Neural cell (in vitro differentiated cells): ENCODE results near the gene RASL10A. TPM values are rescaled to one million over a fixed set of nuclear protein-coding genes. Genes with fewer than 3 reads are reported as not detected.

Experiments
- H2AFZ ChIP-seq: fragments of 200-600, 300-800 bp; sonication (generic), shearing (Covaris generic); 2 replicates; pipeline ENCODE4 v1.6.0; 2014; ENCODE audit warnings: low read depth, mild to moderate bottlenecking, antibody characterized with exemption, low read length, moderate library complexity
- H3F3A ChIP-seq: fragments of 200-600 bp; shearing (Covaris generic); 2 replicates; pipeline ENCODE4 v1.6.1; 2016; ENCODE audit warnings: mild to moderate bottlenecking, moderate library complexity, mixed read lengths, antibody characterized with exemption, low read length; ENCODE audit not compliant: insufficient read depth, poor library complexity, severe bottlenecking
- H3K27ac ChIP-seq: fragments of 200-600, 300-800 bp; sonication (generic), shearing (Covaris generic); 2 replicates; pipeline ENCODE4 v1.5.1; 2014; ENCODE audit warnings: mild to moderate bottlenecking, low read length, moderate library complexity
- H3K27me3 ChIP-seq: fragments of 300-800, 200-600 bp; sonication (generic), shearing (Covaris generic); 2 replicates; pipeline ENCODE4 v1.6.0; 2014; ENCODE audit warnings: mild to moderate bottlenecking, low read depth, low read length, moderate library complexity; ENCODE audit not compliant: insufficient read depth
- H3K36me3 ChIP-seq: fragments of 300-800, 200-600 bp; sonication (generic), shearing (Covaris generic); 2 replicates; pipeline ENCODE4 v1.5.1; 2014; ENCODE audit warnings: mild to moderate bottlenecking, antibody characterized with exemption, low read length, moderate library complexity; ENCODE audit not compliant: insufficient read depth
- H3K4me2 ChIP-seq: fragments of 300-800, 200-600 bp; sonication (generic), shearing (Covaris generic); 2 replicates; pipeline ENCODE4 v1.6.0; 2014; ENCODE audit warnings: mild to moderate bottlenecking, low read length
- H3K4me3 ChIP-seq: fragments of 300-800, 200-600 bp; sonication (generic), shearing (Covaris generic); 2 replicates; pipeline ENCODE4 v1.5.1; 2014; ENCODE audit warnings: mild to moderate bottlenecking, low read length, moderate library complexity
- H3K79me2 ChIP-seq: fragments of 200-600 bp; shearing (Covaris generic); replicated peaks from 2 replicates; pipeline ENCODE4 v1.6.0; 2014; ENCODE audit warnings: mild to moderate bottlenecking, low read length, moderate library complexity; ENCODE audit not compliant: insufficient read depth
- H3K9ac ChIP-seq: fragments of 300-800, 200-600 bp; sonication (generic), shearing (Covaris generic); 2 replicates; pipeline ENCODE4 v1.6.1; 2016; ENCODE audit warnings: mild to moderate bottlenecking, low read length, mixed read lengths
- H3K9me2 ChIP-seq: fragments of 200-600 bp; shearing (Covaris generic); 2 replicates; pipeline ENCODE4 v1.6.1; 2016; ENCODE audit warnings: mild to moderate bottlenecking, low read length, mixed read lengths; ENCODE audit not compliant: insufficient read depth
- H3K9me3 ChIP-seq: fragments of 200-600, 300-800 bp; sonication (generic), shearing (Covaris generic); 2 replicates; pipeline ENCODE4 v1.6.1; 2016; ENCODE audit warnings: mild to moderate bottlenecking, mixed run types, low read length, moderate library complexity, mixed read lengths
- H4K20me1 ChIP-seq: fragments of 200-600 bp; shearing (Covaris generic); 2 replicates; pipeline ENCODE4 v1.6.1; 2016; ENCODE audit warnings: mild to moderate bottlenecking, mixed run types; ENCODE audit not compliant: insufficient read depth
- CTCF ChIP-seq: fragments of 450-650 bp; IDR thresholded peaks from 2 replicates; pipeline ENCODE4 v1.5.1; 2014; ENCODE audit warnings: antibody characterized with exemption, mild to moderate bottlenecking, moderate library complexity; ENCODE audit not compliant: poor library complexity, severe bottlenecking
- EP300 ChIP-seq: fragments of 450-650 bp; conservative IDR thresholded peaks from 2 replicates; pipeline ENCODE4 v1.6.1; 2014; ENCODE audit warnings: antibody characterized with exemption, mild to moderate bottlenecking, moderate library complexity; ENCODE audit not compliant: poor library complexity, severe bottlenecking
- EZH2 ChIP-seq: fragments of 200-600, 300-800 bp; shearing (Covaris generic), sonication (generic); IDR thresholded peaks from 2 replicates; pipeline ENCODE4 v1.6.1; 2014; ENCODE audit warnings: antibody characterized with exemption, low read length, borderline replicate concordance, mild to moderate bottlenecking; ENCODE audit not compliant: insufficient read depth, poor library complexity, severe bottlenecking
- MXI1 ChIP-seq: fragments of 450-650 bp; conservative IDR thresholded peaks from 2 replicates; pipeline ENCODE4 v1.6.1; 2014; ENCODE audit warnings: antibody characterized with exemption, mild to moderate bottlenecking; ENCODE audit not compliant: poor library complexity, severe bottlenecking
- POLR2AphosphoS5 ChIP-seq: IDR thresholded peaks from 2 replicates; pipeline ENCODE4 v1.6.1; 2012
- RAD21 ChIP-seq: fragments of 450-650 bp; conservative IDR thresholded peaks from 2 replicates; pipeline ENCODE4 v1.6.1; 2014; ENCODE audit warnings: antibody characterized with exemption, mild to moderate bottlenecking, moderate library complexity
- REST ChIP-seq: IDR thresholded peaks from 2 replicates; pipeline ENCODE4 v1.6.1; 2012; ENCODE audit warnings: borderline replicate concordance
- SMC3 ChIP-seq: fragments of 450-650 bp; conservative IDR thresholded peaks from 2 replicates; pipeline ENCODE4 v1.6.1; 2014; ENCODE audit warnings: antibody characterized with exemption, mild to moderate bottlenecking, moderate library complexity; ENCODE audit not compliant: poor library complexity
- TAF1 ChIP-seq: IDR thresholded peaks from 2 replicates; pipeline ENCODE4 v1.6.1; 2012; ENCODE audit warnings: low read depth
- polyA plus RNA-seq: library from polyadenylated mRNA; depleted of rRNA; stranded (reverse); fragments of >200 nt; gene quantifications from 2 replicates; pipeline ENCODE4 v1.2.3, GENCODE V29; 2014

RASL10A gene
- polyA plus RNA-seq, 1 donor from 2014 or later: 3.0 TPM

- Histone ChIP-seq H3K27me3 (peaks cover 40% of the 10 kb centered on the region), H3K9me3 (no peaks in the 10 kb centered on the region), H3F3A (no peaks in the 10 kb centered on the region), H3K9ac (no peak overlapping the region), H3K79me2 (no peaks in the 10 kb centered on the region), H4K20me1 (no peaks in the 10 kb centered on the region), H3K9me2 (no peaks in the 10 kb centered on the region), H2AFZ (no peak overlapping the region), H3K4me3 (no peak overlapping the region), H3K27ac (no peak overlapping the region), H3K36me3 (no peaks in the 10 kb centered on the region), H3K4me2 (no peak overlapping the region)
- TF ChIP-seq CTCF (no peak), EZH2 (no peak), EP300 (no peak), REST (no peak), TAF1 (no peak)
These were observed 5.2 kb downstream of the RASL10A start for GRCh38 chr22:29310065-29310862.

GRCh38 chr22:29309332-29310064 is 6.0 kb downstream of the RASL10A start:
- TF ChIP-seq EP300 (no peak), CTCF (no peak), POLR2AphosphoS5 (no peak), REST (no peak), TAF1 (no peak), SMC3 (no peak), RAD21 (no peak), EZH2 (no peak), MXI1 (no peak)
- H3F3A ChIP-seq: no peaks in the 10 kb centered on the region
- H4K20me1 ChIP-seq: no peaks in the 10 kb centered on the region
- no peaks in the 10 kb centered on the region for H3K36me3 ChIP-seq
- no peak overlapping the region for H3K4me3 ChIP-seq
- H3K4me2 ChIP-seq: no peak overlapping the region
- peaks cover 32% of the 10 kb centered on the region for H3K27me3 ChIP-seq
- H3K79me2 ChIP-seq: no peaks in the 10 kb centered on the region
- H3K9me3 ChIP-seq: no peaks in the 10 kb centered on the region
- no peak overlapping the region for H3K27ac ChIP-seq
- no peak overlapping the region for H2AFZ ChIP-seq
- H3K9me2 ChIP-seq: no peaks in the 10 kb centered on the region
- no peak overlapping the region for H3K9ac ChIP-seq
